Measurements from ENCODE around the gene PLCL2.

GRCh38 chr3:17003457-17003856, 118.7 kb downstream of the PLCL2 start:
- no peak for TF ChIP-seq CTCF (IDR thresholded peaks at IDR 0.05)
- no peak for TF ChIP-seq POLR2A (IDR thresholded peaks at IDR 0.05)
